Muscle of back (tissue), 11 donors: ENCODE data around the gene ILDR2. TPM values are rescaled to one million over a fixed set of nuclear protein-coding genes. Genes with fewer than 3 reads are reported as not detected.

Experiments
- DNase-seq, 3 donors: peaks; one replicate each; pipeline versions ENCODE4 v3.0.0 to v3.0.0-alpha.2; 2013
- polyA plus RNA-seq, 10 donors: library from polyadenylated mRNA; unstranded; fragments of 120-200 nt; gene quantifications; one replicate each; pipeline ENCODE4 v1.2.1, GENCODE V29; 2013; ENCODE audit not compliant: insufficient read length in 10 of 10

The ILDR2 gene
- polyA plus RNA-seq, 10 donors, result 1.4 to 3.8 (median 2.2) TPM

- no peak for DNase-seq
Measured at GRCh38 chr1:166924823-166925541, 50.4 kb downstream of the ILDR2 start.

DNA sequence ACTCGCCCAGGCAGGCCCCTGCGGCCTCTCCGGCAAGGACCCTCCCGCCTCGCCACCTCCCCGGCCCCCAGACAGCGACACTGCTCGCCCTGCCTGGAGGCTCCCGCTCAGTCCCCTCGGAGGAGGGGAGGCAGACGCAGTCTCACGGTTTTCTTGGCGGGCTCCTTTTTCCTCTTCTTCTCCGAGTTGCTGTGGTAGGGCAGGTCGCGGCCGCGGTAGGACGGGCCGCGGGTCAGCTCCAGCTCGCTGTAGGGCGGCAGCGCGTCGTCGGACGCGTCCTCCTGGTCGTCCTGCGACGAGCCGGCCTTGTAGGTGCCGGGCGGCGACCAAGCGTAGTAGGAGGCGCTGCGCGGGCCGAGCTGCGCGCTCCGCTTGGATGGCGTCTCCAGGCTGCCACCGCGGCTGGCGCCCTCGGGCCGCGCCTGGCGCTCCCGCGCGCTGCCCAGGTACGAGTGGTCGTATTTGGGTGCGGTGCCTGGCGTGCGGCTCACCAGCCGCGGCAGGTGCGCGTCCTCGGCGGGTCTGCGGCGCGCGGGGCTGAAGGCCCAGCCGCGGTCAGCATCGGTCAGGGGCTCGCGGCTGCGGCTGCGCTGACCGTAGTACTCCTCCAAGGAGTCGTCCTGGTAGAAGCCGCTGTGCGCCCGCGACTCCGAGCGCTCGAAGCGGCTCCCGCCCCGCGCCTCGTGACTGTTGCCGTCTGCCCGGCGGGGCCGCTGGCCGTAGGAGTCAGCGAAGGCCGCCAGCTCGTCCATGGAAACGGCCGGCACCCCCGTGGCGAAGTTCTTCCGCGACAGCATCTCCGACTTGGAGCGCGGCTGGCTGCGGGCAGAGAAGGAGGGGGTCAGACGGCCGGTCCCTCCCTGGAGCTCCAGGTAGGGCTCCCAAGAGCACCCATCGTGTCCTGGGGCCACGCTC lies 54.5 kb downstream of the ILDR2 start:
- DNase-seq, result peak in 2 of 3 donors; percentile 26 to 69

- no peak for DNase-seq
Measured at GRCh38 chr1:166918956-166919316, 56.4 kb downstream of the ILDR2 start.

DNA sequence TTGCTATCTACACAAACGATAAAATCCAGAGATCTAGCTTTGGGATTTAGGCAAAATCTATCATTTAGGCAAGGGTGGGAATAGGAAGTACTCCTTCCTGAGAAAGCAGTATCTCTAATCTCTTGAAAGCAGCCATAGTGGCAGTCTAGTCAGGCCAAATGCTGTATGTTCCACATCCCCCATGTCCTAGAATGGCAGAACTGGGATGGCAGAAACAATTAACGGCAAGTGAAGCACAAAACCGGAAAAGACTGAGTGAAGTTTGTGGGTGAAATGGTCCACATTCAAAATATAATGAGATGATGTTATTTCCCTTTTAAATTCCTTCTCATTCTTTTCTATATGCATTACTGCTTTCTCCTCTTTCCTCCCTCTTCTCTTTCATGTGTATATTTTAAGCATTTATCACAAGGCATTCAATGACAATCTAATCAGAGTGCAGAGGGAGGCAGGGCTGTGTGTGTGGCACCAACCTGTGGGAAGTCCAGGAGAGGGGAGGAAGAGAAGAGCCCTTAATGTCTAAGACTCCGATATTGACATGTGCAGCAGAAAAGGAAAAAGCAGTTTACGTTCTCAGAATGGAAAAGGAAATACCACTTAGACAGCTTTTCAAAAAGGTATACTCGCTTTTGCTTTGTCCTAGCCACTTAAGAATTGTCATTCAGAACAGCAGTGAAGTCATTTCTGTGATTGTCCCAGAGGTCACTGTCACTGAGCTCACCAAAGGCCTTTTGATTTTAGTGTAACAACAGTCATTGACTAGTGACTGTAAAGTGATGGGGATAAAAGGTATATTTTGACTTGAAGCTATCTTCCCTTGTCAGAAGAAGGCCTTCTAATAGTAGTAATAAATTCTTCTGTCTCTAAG lies 57.0 kb downstream of the ILDR2 start:
- DNase-seq, result no peak

GRCh38 chr1:166915941-166916340 lies 59.4 kb downstream of the ILDR2 start:
- no peak for DNase-seq

- no peak for DNase-seq
Measured at GRCh38 chr1:166915042-166915441, 60.3 kb downstream of the ILDR2 start.

DNA sequence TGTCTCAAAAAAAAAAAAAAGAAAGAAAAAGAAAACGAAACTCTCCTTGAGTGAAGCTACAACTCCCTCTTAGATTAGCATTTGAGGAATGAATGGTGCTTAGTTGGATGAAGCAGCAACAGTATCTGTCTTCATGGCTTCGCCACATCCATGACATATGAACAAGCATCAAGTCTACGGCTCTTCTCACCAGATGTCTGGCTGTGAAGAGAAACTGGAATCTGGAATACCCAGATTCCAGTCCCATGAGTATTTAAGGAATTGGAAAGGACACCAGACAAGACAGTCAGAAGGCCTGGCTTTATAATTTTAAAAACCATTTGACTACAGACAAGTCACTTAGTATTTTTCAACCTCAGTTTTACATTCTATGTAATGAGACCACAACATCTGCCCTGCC lies 61.2 kb downstream of the ILDR2 start:
- no peak for DNase-seq

DNA sequence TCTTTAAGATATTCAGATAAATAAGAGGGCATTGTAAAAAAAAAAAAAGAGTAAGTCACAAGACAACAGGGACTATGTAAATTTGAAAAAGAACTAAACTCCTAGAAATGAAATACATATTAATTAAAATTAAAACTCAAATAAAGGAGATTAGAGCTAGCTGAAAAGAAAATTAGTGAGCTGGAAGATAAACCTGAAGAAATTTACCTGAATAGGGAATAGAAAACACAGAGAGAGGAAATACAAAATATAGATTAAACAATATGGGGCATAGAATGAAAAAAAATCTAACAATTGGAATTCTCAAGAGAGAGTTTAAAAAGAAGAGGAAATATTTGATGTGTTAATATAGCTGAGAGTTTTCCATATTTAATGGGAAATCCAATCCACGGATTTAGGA lies 63.7 kb downstream of the ILDR2 start:
- no peak for DNase-seq

- peak; percentile 58 to 64 (median 62) for DNase-seq
Measured at GRCh38 chr1:166910396-166910994, 64.8 kb downstream of the ILDR2 start.

- DNase-seq, result no peak
Measured at GRCh38 chr1:166908942-166909341, 66.4 kb downstream of the ILDR2 start.

GRCh38 chr1:166907763-166908162 lies 67.6 kb downstream of the ILDR2 start:
- DNase-seq, result no peak

DNA sequence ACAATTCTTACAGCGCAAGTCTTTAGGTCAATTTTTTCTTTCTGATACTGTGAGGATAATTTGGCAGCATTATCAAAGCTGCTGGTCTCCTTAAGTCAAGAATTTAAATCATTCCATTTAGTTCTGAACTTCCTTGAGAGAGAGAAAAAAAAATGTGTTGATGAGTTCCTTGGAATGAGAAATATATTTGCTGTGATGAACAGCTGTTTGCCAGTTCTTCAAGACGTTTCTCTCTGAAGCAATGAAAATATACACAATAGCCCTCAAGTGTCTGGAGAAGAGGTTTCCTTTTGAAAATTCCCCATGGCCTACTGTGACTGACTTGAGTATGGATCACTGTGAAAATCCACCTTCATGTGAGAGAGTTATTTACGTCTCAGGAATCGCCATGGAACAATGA lies 68.3 kb downstream of the ILDR2 start:
- DNase-seq, result no peak

GRCh38 chr1:166906647-166907046 lies 68.7 kb downstream of the ILDR2 start:
- no peak for DNase-seq

DNA sequence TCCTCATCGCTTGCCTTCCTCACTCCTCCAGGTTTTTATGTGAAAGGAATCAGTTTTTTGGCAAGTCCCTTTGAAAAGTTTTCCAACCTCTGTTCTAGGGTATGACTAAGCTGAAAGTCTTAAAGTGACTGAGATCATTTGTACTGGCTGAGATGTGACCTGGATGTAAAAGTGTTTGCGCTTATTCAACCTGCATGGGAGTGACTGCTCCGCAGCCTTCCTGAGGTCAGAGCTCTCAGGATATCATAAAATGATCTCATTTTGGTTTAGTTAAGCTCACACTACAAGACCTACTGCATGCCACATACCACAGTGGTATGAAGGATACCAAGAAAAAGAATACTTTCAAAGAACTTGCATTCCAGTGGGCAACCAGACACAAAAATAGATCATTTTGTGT lies 69.4 kb downstream of the ILDR2 start:
- peak in 2 of 3 donors; percentile 17 to 30 for DNase-seq

GRCh38 chr1:166905136-166905535 lies 70.2 kb downstream of the ILDR2 start:
- peak; percentile 23 to 70 (median 45) for DNase-seq

DNA sequence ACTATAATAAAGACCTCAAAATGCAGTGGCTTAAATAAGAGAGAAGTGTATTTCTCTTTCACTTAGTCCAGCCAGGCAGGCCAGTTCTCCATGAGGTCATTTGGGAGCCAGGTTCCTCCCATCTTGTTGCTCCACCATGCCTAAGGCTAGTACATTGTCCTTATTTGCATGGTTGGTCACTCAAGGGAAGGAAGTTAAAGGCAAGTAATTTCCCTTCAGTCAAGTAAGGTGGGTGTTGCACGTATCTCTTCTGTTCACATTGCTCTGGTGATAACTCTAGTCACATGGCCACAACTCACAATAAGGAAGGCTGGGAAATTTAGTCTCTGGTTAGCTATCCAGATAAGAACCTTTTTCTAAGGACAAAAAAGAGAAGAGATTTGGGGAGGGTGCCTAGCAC lies 72.1 kb downstream of the ILDR2 start:
- no peak for DNase-seq

GRCh38 chr1:166902279-166902678 lies 73.1 kb downstream of the ILDR2 start:
- DNase-seq, result no peak

GRCh38 chr1:166900987-166901386 lies 74.4 kb downstream of the ILDR2 start:
- DNase-seq, result peak in 1 of 3 donors; percentile 18

GRCh38 chr1:166899769-166900168 lies 75.6 kb downstream of the ILDR2 start:
- no peak for DNase-seq

GRCh38 chr1:166895766-166896165 lies 79.6 kb downstream of the ILDR2 start:
- DNase-seq, result no peak

- DNase-seq, result no peak
Measured at GRCh38 chr1:166889776-166890175, 85.6 kb downstream of the ILDR2 start.
